CD14-positive monocyte (primary cell): ENCODE measurements around the gene DPCD. TPM values are rescaled to one million over a fixed set of nuclear protein-coding genes. Genes with fewer than 3 reads are reported as not detected.

Source experiments
- DNase-seq, 3 donors: peaks; one replicate each; pipeline ENCODE4 v3.0.0-alpha.2; 2011 to 2022
- H2AFZ ChIP-seq: 2 replicates; pipeline ENCODE4 v1.6.0; 2012; ENCODE audit warnings: mild to moderate bottlenecking, low read depth, low read length, inconsistent platforms; ENCODE audit not compliant: insufficient read depth, poor library complexity, severe bottlenecking
- H3K27ac ChIP-seq, 2 donors: 1 replicate in 1 of 2; 2 replicates in 1 of 2; pipeline ENCODE4 v1.5.1; 2012 to 2013; ENCODE audit warnings: low read length in 2 of 2, control low read depth in 1 of 2, inconsistent platforms in 1 of 2, low read depth in 1 of 2, mild to moderate bottlenecking in 1 of 2
- H3K27me3 ChIP-seq, 2 donors: one replicate each; pipeline versions ENCODE4 v1.6.0 to v1.6.1; 2011 to 2013; ENCODE audit warnings: low read length in 2 of 2; ENCODE audit not compliant: control insufficient read depth in 2 of 2, insufficient read depth in 2 of 2
- H3K36me3 ChIP-seq, 2 donors: replicated peaks in 1 of 2; 1 replicate in 1 of 2; 2 replicates in 1 of 2; pipeline versions ENCODE4 v1.5.1 to v1.6.1; 2012 to 2013; ENCODE audit warnings: low read length in 2 of 2, control low read depth in 1 of 2, inconsistent platforms in 1 of 2, mild to moderate bottlenecking in 1 of 2; ENCODE audit not compliant: insufficient read depth in 2 of 2, control insufficient read depth in 1 of 2
- H3K4me1 ChIP-seq, 2 donors: 1 replicate in 1 of 2; 2 replicates in 1 of 2; pipeline versions ENCODE4 v1.5.1 to v1.6.1; 2012 to 2013; ENCODE audit warnings: low read length in 2 of 2, control low read depth in 1 of 2, inconsistent platforms in 1 of 2, mild to moderate bottlenecking in 1 of 2, moderate library complexity in 1 of 2; ENCODE audit not compliant: insufficient read depth in 2 of 2, control insufficient read depth in 1 of 2
- H3K4me2 ChIP-seq: replicated peaks from 2 replicates; pipeline ENCODE3; 2012; ENCODE audit warnings: low read length, moderate library complexity, mild to moderate bottlenecking; ENCODE audit not compliant: poor library complexity, severe bottlenecking; ENCODE audit errors: extremely low read depth
- H3K4me3 ChIP-seq, 3 experiments: fragments of 200-600 bp in 1 of 3; sonication (generic) in 1 of 3; replicated peaks in 1 of 3; 1 replicate in 2 of 3; 2 replicates in 1 of 3; pipeline ENCODE4 v1.5.1; 2011 to 2013; ENCODE audit warnings: low read length in 3 of 3, mild to moderate bottlenecking in 3 of 3, control low read depth in 2 of 3, low read depth in 2 of 3, inconsistent platforms in 1 of 3, moderate library complexity in 1 of 3
- H3K79me2 ChIP-seq: 2 replicates; pipeline ENCODE4 v1.6.0; 2012; ENCODE audit warnings: mild to moderate bottlenecking, control low read depth, inconsistent platforms, low read length, moderate library complexity; ENCODE audit not compliant: insufficient read depth
- H3K9ac ChIP-seq: 2 replicates; pipeline ENCODE4 v1.6.0; 2017; ENCODE audit warnings: low read length, mild to moderate bottlenecking; ENCODE audit not compliant: insufficient read depth, poor library complexity, severe bottlenecking
- H3K9me3 ChIP-seq, 2 donors: replicated peaks in 1 of 2; 1 replicate in 1 of 2; 2 replicates in 1 of 2; pipeline versions ENCODE4 v1.5.1 to v1.6.1; 2012 to 2013; ENCODE audit warnings: low read length in 2 of 2, control low read depth in 1 of 2; ENCODE audit not compliant: control insufficient read depth in 1 of 2, insufficient read depth in 1 of 2
- H4K20me1 ChIP-seq: 2 replicates; pipeline ENCODE4 v1.6.0; 2012; ENCODE audit warnings: mild to moderate bottlenecking, low read length, control low read depth, moderate library complexity; ENCODE audit not compliant: insufficient read depth
- H3K27ac Mint-ChIP-seq, 7 donors: one replicate each; pipeline ENCODE4 v1.8.0; 2020; ENCODE audit warnings: mild to moderate bottlenecking in 7 of 7, mixed read lengths in 7 of 7, moderate library complexity in 6 of 7, inconsistent platforms in 2 of 7
- H3K27me3 Mint-ChIP-seq, 3 donors: one replicate each; pipeline ENCODE4 v1.8.0; 2021 to 2022; ENCODE audit warnings: low read depth in 3 of 3, mild to moderate bottlenecking in 3 of 3, mixed read lengths in 3 of 3, moderate library complexity in 3 of 3, inconsistent platforms in 1 of 3
- H3K36me3 Mint-ChIP-seq, 2 donors: one replicate each; pipeline ENCODE4 v1.8.0; 2020; ENCODE audit warnings: mixed read lengths in 2 of 2, inconsistent platforms in 1 of 2, mild to moderate bottlenecking in 1 of 2
- H3K4me1 Mint-ChIP-seq: one replicate; pipeline ENCODE4 v1.8.0; 2020; ENCODE audit warnings: mild to moderate bottlenecking, mixed read lengths
- H3K4me3 Mint-ChIP-seq, 2 donors: one replicate each; pipeline ENCODE4 v1.8.0; 2020; ENCODE audit warnings: mild to moderate bottlenecking in 2 of 2, mixed read lengths in 2 of 2, moderate library complexity in 1 of 2
- H3K9me3 Mint-ChIP-seq, 7 donors: one replicate each; pipeline ENCODE4 v1.8.0; 2020 to 2022; ENCODE audit warnings: mixed read lengths in 7 of 7, mild to moderate bottlenecking in 6 of 7, moderate library complexity in 6 of 7, inconsistent platforms in 2 of 7
- WGBS: methylation state at CpG from one replicate; pipeline ENCODE4 v1.1.5; 2013; ENCODE audit warnings: missing lambda C conversion rate; ENCODE audit not compliant: insufficient coverage; 5-methylcytosine and 5-hydroxymethylcytosine counted together
- intact Hi-C, 2 donors: fragments of 100-400 bp; cut with micrococcal nuclease; formaldehyde crosslinking; loops; one replicate each; pipeline versions ENCODE4 v1.15.0 to v1.15.1; 2023
- polyA plus RNA-seq, 3 donors: library from polyadenylated mRNA; depleted of rRNA in 1 of 3; unstranded in 2 of 3; stranded (reverse) in 1 of 3; fragments of 300-500 nt in 2 of 3; fragments of >200 nt in 1 of 3; fragmentation: Illumina TruSeq in 2 of 3; gene quantifications; 1 replicate in 2 of 3; 2 replicates in 1 of 3; pipeline ENCODE4 v1.2.3, GENCODE V29; 2012 to 2021
- TF ChIP-seq, protein P1 (sequence below): fragments of 200-600 bp; IDR thresholded peaks from one replicate; pipeline ENCODE4 v1.8.0; 2022; ENCODE audit warnings: antibody characterized with exemption, mild to moderate bottlenecking

DPCD gene
- polyA plus RNA-seq, 3 donors: 8.6 to 17.0 (median 9.0) TPM

DNA sequence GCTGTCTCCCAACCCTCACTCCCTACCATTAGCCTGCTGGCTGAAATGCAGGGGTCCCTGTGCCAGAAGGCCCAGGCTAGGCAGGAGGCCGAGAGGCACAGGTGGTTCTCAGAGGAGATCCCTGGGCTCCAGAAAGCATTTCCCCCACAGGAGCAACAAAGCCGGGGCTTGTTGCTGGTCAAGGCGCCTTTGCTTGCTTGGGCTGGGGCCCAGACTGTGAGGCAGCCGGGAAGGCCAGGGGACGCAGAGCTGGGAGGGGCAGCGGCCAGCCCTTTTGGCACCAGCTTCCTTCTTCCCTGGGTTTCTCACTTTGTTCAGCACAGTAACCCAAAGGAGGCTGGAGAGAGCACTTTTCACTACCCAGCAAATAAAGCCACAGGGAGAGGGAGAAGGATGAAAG, 58.2 kb downstream of the DPCD start:
- H3K4me3 ChIP-seq: no peak overlapping the region
- Mint-ChIP-seq H3K36me3 (peaks cover 58 to 64% of the 10 kb centered on the region in 2 donors), H3K9me3 (no peaks in the 10 kb centered on the region), H3K4me1 (no peaks in the 10 kb centered on the region), H3K27me3 (peaks cover 0 to 2% (median 0%) of the 10 kb centered on the region in 3 donors), H3K27ac (no peak overlapping the region), H3K4me3 (no peak overlapping the region)
- no peak overlapping the region for H3K4me2 ChIP-seq
- H3K9me3 ChIP-seq: no peaks in the 10 kb centered on the region
- H3K9ac ChIP-seq: no peak overlapping the region
- no peaks in the 10 kb centered on the region for H3K4me1 ChIP-seq
- 100% methylated on average over 4 of the region's 6 CpGs for WGBS
- no peaks in the 10 kb centered on the region for H3K79me2 ChIP-seq
- TF ChIP-seq, protein P1, sequence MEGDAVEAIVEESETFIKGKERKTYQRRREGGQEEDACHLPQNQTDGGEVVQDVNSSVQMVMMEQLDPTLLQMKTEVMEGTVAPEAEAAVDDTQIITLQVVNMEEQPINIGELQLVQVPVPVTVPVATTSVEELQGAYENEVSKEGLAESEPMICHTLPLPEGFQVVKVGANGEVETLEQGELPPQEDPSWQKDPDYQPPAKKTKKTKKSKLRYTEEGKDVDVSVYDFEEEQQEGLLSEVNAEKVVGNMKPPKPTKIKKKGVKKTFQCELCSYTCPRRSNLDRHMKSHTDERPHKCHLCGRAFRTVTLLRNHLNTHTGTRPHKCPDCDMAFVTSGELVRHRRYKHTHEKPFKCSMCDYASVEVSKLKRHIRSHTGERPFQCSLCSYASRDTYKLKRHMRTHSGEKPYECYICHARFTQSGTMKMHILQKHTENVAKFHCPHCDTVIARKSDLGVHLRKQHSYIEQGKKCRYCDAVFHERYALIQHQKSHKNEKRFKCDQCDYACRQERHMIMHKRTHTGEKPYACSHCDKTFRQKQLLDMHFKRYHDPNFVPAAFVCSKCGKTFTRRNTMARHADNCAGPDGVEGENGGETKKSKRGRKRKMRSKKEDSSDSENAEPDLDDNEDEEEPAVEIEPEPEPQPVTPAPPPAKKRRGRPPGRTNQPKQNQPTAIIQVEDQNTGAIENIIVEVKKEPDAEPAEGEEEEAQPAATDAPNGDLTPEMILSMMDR: no peak
- peaks cover 24% of the 10 kb centered on the region for H4K20me1 ChIP-seq
- no peak overlapping the region for H2AFZ ChIP-seq
- H3K27me3 ChIP-seq: no peaks in the 10 kb centered on the region
- H3K27ac ChIP-seq: no peak overlapping the region
- intact Hi-C loops: no loop called here
- no peak for DNase-seq
- peaks cover 33 to 90% of the 10 kb centered on the region in 2 donors for H3K36me3 ChIP-seq

DNA sequence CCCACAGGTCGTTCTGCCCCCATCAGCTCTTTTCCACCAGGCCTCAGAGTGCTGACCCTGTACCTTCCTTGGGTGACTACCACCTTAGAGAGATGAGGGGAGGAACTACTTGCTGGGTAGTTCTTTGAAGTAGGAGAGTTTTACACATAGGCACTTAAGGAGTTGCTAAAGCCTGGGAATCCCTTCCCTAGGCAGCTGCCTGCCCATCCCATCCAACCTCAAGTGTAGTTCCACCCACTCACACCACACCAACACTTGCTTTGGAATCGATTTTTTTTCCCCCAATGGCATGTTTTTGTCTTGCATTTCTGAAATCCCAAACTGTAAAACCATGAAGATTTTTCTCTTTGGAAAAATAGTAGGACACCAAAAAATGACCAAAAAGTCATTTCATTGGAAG, 59.1 kb downstream of the DPCD start:
- no CpG with 5 or more reads among the region's 2 CpGs for WGBS
- Histone ChIP-seq H3K79me2 (no peaks in the 10 kb centered on the region), H3K9ac (no peak overlapping the region), H3K36me3 (peaks cover 39 to 99% of the 10 kb centered on the region in 2 donors), H4K20me1 (peaks cover 20% of the 10 kb centered on the region), H2AFZ (no peak overlapping the region), H3K9me3 (no peaks in the 10 kb centered on the region), H3K27ac (no peak overlapping the region), H3K4me1 (no peaks in the 10 kb centered on the region), H3K4me2 (no peak overlapping the region), H3K27me3 (no peaks in the 10 kb centered on the region), H3K4me3 (no peak overlapping the region)
- H3K27me3 Mint-ChIP-seq: peaks cover 0 to 2% (median 0%) of the 10 kb centered on the region in 3 donors
- no peaks in the 10 kb centered on the region for H3K4me1 Mint-ChIP-seq
- intact Hi-C loops: no loop called here
- DNase-seq: no peak
- H3K27ac Mint-ChIP-seq: no peak overlapping the region
- H3K4me3 Mint-ChIP-seq: no peak overlapping the region
- no peaks in the 10 kb centered on the region for H3K9me3 Mint-ChIP-seq
- TF ChIP-seq, protein P1: no peak
- H3K36me3 Mint-ChIP-seq: peaks cover 55 to 62% of the 10 kb centered on the region in 2 donors
